ENCODE results near the gene TMEM94.

The TMEM94 gene

GRCh38 chr17:75499313-75500022 lies 43.0 kb downstream of the TMEM94 start:
- no peak for DNase-seq

- no peak for DNase-seq
Measured at GRCh38 chr17:75500419-75501216, 44.2 kb downstream of the TMEM94 start.

GRCh38 chr17:75501378-75502071 lies 45.1 kb downstream of the TMEM94 start:
- no peak for DNase-seq

GRCh38 chr17:75502072-75502720 lies 45.8 kb downstream of the TMEM94 start:
- DNase-seq, result no peak

- no peak for DNase-seq
Measured at GRCh38 chr17:75502721-75503329, 46.4 kb downstream of the TMEM94 start.

GRCh38 chr17:75503337-75503950 lies 47.0 kb downstream of the TMEM94 start:
- no peak for DNase-seq

- DNase-seq, result no peak
Measured at GRCh38 chr17:75503976-75504346, 47.5 kb downstream of the TMEM94 start.

GRCh38 chr17:75504347-75505151 lies 48.1 kb downstream of the TMEM94 start:
- DNase-seq, result no peak

GRCh38 chr17:75505152-75505409 lies 48.6 kb downstream of the TMEM94 start:
- DNase-seq, result no peak

GRCh38 chr17:75505640-75506039 lies 49.2 kb downstream of the TMEM94 start:
- no peak for DNase-seq

GRCh38 chr17:75506134-75506533 lies 49.7 kb downstream of the TMEM94 start:
- DNase-seq, result no peak

- DNase-seq, result no peak
Measured at GRCh38 chr17:75506888-75507287, 50.5 kb downstream of the TMEM94 start.

GRCh38 chr17:75507733-75508719 lies 51.6 kb downstream of the TMEM94 start:
- peak; percentile 59 for DNase-seq

- DNase-seq, result no peak
Measured at GRCh38 chr17:75508931-75509361, 52.5 kb downstream of the TMEM94 start.

GRCh38 chr17:75509528-75510258 lies 53.3 kb downstream of the TMEM94 start:
- no peak for DNase-seq

GRCh38 chr17:75511270-75511609 lies 54.8 kb downstream of the TMEM94 start:
- no peak for DNase-seq

GRCh38 chr17:75511610-75512575 lies 55.5 kb downstream of the TMEM94 start:
- peak; percentile 13 for DNase-seq

GRCh38 chr17:75512926-75513640 lies 56.6 kb downstream of the TMEM94 start:
- DNase-seq, result no peak
